ENCODE results near the gene CHID1.

DNA sequence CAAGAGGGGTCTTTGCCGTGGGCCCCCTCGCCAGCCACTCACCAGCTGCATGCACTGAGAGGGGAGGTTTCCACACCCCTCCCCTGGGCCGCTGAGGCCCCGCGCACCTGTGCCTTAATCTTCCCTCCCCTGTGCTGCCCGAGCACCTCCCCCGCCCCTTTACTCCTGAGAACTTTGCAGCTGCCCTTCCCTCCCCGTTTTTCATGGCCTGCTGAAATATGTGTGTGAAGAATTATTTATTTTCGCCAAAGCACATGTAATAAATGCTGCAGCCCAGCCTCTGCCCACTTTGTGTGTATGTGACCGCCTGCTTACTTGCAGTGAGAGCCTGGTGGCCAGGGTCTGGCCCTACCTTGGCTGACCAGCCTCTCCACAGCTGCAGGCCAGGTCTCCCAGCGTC, 85.7 kb downstream of the CHID1 start:
- TF ChIP-seq, protein P1, sequence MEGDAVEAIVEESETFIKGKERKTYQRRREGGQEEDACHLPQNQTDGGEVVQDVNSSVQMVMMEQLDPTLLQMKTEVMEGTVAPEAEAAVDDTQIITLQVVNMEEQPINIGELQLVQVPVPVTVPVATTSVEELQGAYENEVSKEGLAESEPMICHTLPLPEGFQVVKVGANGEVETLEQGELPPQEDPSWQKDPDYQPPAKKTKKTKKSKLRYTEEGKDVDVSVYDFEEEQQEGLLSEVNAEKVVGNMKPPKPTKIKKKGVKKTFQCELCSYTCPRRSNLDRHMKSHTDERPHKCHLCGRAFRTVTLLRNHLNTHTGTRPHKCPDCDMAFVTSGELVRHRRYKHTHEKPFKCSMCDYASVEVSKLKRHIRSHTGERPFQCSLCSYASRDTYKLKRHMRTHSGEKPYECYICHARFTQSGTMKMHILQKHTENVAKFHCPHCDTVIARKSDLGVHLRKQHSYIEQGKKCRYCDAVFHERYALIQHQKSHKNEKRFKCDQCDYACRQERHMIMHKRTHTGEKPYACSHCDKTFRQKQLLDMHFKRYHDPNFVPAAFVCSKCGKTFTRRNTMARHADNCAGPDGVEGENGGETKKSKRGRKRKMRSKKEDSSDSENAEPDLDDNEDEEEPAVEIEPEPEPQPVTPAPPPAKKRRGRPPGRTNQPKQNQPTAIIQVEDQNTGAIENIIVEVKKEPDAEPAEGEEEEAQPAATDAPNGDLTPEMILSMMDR (conservative IDR thresholded peaks at IDR 0.05 in 1 of 2, IDR thresholded peaks at IDR 0.05 in 1 of 2; ENCODE audit: low read depth in 1 of 2, low read length in 2 of 2): no peak
- TF ChIP-seq EZH2 (IDR thresholded peaks at IDR 0.05; ENCODE audit: low read length, missing control alignments): no peak
